NCI-H345 (cell line): Measurements from ENCODE around the gene BRK1.
"Not testable (repeated sequence)": the region's sequence is repeated elsewhere in the genome, so short reads cannot be mapped to it uniquely, and the experiment has no call there.

Source experiments
- DNase-seq: peaks from one replicate; lab custom pipeline; 2025; lab: John Stamatoyannopoulos, UW

The BRK1 gene

DNA sequence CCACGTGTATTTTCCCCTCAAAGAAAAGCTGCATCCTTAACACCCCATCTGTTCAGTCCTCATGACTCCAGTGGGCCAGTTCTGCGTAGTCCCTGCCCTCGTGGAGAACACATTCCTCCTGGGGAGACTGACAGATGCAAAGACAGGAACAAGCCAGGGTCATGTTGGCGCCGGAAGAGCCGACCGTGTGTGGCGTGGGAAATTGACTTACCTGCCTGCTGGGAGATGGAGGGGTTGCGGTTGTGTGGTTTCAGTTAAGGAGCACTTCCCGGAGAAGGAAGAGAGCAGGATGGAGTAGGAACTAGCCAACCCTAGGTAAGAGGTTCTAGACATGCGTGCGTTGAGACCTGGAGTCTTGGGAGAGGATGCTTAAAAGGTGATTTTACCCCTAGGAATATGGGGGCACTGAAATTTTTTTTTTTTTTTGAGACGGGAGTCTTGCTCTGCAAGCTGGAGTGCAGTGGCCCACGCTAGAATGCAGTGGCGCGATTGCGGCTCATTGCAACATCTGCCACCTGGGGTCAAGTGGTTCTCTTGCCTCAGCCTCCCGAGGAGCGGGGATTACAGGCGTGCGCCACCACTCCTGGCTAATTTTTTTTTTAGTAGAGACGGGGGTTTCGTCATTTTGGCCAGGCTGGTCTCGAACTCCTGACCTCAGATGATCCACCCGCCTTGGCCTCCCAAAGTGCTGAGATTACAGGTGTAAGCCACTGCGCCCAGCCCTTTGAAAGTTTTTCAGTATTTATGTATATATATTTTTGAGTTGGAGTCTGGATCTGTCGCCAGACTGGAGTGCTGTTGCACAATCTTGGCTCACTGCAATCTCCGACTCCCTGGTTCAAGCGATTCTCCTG lies 27.5 kb downstream of the BRK1 start:
- no peak for DNase-seq

DNA sequence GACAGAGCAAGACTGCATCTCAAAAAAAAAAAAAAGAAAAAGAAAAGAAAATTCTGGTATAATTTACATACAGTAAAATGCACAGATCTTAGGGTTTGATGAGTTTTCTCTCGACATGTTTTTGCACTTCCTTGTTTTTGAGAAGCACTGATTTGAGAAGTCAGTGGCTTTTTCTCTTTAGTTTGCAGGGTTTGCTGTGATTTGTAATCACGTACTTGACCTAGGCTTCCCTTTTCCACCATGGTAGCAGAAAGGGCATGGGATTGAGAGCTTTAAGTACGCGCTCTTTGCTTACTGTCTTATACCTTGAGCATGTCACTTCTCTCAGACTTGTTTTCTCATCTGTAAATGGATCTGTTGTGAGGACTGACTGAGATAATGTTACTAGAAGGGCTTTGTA lies 30.2 kb downstream of the BRK1 start:
- no peak for DNase-seq

DNA sequence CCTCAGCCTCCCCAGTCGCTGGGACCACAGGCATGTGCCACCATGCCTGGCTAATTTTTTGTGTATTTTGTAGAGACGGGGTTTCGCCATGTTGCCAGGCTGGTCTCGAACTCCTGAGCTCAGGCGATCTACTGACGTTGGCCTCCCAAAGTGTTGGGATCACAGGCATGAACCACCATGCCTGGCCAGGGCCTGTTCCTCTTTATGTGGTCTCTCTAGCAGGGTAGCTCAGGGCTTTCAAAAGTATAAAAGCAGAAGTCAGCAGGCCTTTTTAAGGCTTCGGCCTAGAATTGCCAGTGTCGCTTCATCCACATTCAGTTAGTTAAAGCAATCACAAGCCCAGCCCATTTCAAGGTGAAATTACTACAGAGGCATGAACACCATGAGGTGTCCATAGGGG lies 33.8 kb downstream of the BRK1 start:
- DNase-seq: no peak

GRCh38 chr3:10150987-10151386 lies 35.5 kb downstream of the BRK1 start:
- no peak for DNase-seq

DNA sequence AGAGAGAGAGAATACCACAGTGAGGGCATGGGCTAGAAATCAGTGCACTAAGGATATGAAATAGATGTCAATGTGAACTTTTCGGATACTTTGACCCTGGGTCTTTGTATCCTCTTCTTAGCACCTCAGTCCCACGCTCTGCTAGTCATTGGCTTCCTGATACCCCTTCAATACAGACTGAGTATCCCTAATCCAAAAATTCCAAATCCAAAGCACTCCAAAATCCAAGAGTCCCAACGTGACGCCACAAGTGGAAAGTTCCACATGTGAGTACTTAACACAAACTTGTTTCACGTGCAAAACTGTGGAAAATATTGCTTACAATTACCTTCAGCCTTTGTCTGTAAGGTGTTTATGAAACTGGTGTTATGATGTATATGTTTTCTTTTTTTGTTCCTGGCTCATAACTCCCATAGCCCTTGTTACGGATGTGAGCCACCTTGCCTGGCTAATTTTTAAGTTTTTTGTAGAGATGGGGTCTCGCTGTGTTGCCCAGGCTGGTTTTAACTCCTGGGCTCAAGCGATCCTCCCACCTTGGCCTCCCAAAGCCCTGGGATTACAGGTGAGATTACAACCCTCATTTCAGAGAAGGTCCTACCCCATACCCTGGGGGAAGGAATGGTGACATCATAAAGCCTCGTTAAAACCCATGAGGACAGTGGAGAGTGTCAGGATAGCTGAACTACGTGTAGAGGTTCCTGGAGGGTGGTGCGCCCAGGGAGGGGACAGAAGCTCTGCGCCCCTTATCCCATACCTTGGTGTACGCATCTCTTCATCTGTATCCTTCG lies 39.1 kb downstream of the BRK1 start:
- no peak for DNase-seq

- DNase-seq: no peak
Observed at GRCh38 chr3:10155123-10155472, 39.6 kb downstream of the BRK1 start.

- DNase-seq: no peak
Observed at GRCh38 chr3:10155658-10156057, 40.2 kb downstream of the BRK1 start.

DNA sequence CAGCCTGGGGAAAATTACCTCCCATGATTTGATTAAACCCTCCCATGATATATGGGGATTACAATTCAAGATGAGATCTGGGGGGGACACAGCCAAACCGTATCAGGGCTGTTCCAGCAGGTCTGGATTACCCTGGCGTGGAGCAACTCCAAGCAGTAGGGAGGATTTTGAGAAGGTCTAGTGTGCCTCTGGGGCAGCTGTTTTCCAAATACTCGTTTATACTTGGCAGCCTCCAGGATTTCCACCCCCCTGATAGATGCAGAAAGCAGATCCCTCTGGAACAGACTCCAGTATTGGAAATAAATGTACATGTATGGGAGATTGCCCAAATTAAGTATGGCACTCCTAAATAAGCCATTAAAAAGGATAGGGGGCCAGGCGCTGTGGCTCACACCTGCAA lies 41.6 kb downstream of the BRK1 start:
- DNase-seq: no peak

GRCh38 chr3:10158555-10158954 lies 43.1 kb downstream of the BRK1 start:
- not testable (repeated sequence) for DNase-seq

DNA sequence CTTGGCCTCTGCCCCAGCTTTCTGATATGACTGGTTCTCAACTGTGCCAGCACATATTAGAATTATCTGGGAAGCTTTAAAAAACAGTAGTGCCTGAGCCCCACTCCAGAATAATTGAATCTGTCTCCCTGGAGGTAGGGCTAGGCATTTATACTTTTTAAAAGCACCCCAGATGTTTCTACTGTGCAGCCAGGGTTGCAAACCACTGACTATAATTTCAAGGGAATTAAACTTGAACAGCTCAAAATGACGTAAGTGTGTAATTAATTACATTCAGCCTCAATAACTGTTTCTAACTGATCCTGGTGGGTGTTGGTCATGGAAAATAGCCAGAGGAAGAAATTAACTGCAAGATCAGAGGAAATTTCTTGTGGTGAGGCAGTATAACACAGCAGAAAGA lies 44.9 kb downstream of the BRK1 start:
- no peak for DNase-seq

DNA sequence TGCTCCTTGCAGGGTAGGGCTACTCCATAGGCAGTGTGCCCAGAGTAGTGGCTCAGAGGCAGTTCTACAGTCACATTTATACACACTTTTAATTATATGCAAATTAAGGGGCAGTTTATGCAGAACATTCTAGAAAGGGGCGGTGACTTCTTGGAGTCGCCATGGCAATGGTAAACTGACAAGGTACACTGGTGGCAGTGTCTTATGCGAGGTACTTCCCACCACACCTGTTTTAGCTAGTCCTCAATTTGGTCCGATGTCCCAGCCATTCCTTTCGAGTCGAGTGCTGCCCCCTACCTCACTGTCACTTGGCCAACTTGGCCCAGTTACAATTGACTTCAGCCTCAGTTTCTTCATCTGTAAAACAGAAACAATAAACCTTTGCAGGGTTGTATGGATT lies 45.5 kb downstream of the BRK1 start:
- DNase-seq: no peak

- no peak for DNase-seq
Observed at GRCh38 chr3:10162185-10162584, 46.7 kb downstream of the BRK1 start.

GRCh38 chr3:10164201-10164545 lies 48.7 kb downstream of the BRK1 start:
- DNase-seq: not testable (repeated sequence)

- no peak for DNase-seq
Observed at GRCh38 chr3:10164546-10165393, 49.3 kb downstream of the BRK1 start, which contains the start of gene IRAK2. Gene IRAK2 (plus strand): TSS chr3:10164919. CDS start chr3:10164955, 36 bp downstream.

GRCh38 chr3:10166213-10166604 lies 50.7 kb downstream of the BRK1 start:
- no peak for DNase-seq

GRCh38 chr3:10169000-10169496 lies 53.6 kb downstream of the BRK1 start:
- no peak for DNase-seq

GRCh38 chr3:10170915-10171478 lies 55.5 kb downstream of the BRK1 start:
- no peak for DNase-seq

DNA sequence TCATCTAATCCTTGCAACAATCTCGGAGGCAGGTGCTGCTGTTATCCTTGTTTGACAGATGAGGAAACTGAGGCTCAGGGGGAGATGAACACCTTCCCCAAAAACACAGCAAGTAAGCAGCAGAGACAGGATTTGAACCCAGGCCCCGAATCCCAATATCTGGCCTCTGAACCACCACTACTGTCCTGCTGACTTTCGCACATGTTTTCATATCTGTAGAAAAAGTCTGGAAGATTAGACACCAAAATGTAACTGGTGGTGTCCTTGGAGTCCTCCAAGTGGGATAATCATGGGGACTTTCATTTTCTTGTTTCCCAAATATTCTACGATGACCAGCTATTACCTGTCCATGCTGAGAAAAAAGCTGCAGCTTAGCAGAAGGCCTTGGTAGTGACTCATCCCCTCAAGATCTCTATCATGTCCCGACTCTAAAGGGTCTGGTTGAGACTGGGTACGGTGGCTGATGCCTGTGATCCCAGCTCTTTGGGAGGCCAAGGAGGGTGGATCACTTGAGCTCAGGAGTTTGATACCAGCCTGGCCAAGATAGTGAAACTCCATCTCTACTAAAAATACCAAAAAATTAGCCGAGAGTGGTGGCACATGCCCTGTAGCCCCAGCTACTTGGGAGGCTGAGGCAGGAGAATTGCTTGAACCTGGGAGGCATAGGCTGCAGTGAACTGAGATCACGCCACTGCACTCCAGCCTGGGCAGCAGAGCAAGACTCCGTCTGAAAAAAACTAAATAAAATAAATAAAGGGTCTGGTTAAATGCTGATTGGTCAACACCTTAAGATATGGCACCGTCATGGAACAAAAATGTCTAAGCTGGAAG lies 57.8 kb downstream of the BRK1 start:
- no peak for DNase-seq

DNA sequence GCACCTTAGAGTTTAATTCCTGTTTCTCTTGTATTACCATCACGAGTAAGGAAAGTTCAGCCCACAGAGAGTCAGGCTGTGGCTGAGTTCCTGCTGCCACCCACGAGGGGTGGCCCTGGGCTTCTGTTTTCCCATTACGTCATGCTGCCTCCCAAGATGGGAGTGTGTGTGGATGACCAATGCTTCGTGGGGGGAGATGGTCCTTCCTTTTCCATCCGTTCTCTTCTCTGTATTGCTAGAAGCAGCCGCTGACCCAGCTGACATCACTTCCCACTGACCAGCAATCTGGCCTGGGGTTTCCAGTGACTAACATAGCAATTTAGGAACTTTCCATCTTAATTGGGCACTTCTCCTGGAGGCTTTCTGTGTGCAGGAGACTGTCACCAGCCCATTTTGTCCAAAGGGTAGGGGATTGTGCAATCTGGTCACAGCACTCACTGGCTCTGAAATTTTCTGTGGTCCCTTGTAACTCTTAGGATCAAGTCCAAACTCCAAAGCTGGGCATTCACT lies 58.5 kb downstream of the BRK1 start:
- DNase-seq: no peak

DNA sequence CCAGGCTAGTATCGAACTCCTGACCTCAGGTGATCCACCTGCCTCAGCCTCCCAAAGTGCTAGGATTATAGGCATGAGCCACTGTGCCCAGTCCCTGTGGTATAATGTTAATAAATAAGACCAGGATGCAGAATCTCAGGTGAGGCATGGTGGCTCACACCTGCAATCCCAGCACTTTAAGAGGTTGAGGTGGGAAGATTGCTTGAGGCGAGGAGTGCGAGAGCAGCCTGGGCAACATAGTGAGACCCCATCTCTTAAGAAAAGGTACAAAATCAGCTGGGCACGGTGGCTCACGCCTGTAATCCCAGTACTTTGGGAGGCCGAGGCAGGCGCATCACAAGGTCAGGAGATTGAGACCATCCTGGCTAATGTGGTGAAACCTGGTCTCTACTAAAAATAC lies 59.9 kb downstream of the BRK1 start:
- not testable (repeated sequence) for DNase-seq

DNA sequence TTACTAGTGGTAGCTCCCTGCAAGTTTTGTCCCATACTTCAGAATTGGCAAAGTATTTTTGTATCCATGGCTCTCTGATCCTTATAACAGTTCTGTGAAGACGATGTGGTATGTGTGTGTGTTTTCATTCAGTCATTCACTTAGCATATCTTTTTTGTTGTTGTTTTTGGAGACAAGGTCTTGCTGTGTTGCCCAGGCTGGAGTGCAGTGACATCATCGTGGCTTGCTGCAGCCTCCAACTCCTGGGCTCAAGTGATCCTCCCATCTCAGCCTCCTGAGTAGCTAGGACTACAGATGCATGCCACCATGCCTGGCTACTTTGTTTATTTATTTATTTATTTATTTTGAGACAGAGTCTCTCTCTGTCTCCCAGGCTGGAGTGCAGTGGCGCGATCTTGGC lies 60.7 kb downstream of the BRK1 start:
- DNase-seq: not testable (repeated sequence)
